ENCODE results near the gene SAP130.

The SAP130 gene

GRCh38 chr2:128024816-128025215, 3.0 kb downstream of the SAP130 start:
- no peak for DNase-seq

DNA sequence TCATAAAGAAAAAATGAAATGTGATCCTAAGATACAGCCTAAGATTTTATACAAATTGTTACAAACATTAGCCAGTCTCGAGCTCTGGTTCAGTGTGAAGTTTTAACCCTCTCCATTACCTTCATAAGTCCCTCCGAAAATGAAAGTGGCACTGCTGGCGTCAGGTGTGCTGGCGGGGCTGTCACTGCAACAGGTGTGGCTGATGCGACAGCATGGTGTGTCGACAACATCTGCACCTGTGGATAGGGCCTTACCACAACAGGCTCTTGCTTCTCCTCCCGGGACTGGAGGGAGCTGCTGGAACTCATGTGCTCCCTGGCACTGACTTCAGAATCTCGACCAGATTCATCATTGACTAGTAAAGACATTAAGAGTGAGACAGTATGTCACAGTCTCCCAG, 10.3 kb downstream of the SAP130 start:
- DNase-seq: no peak

GRCh38 chr2:128016620-128017019, 11.2 kb downstream of the SAP130 start:
- DNase-seq: no peak

DNA sequence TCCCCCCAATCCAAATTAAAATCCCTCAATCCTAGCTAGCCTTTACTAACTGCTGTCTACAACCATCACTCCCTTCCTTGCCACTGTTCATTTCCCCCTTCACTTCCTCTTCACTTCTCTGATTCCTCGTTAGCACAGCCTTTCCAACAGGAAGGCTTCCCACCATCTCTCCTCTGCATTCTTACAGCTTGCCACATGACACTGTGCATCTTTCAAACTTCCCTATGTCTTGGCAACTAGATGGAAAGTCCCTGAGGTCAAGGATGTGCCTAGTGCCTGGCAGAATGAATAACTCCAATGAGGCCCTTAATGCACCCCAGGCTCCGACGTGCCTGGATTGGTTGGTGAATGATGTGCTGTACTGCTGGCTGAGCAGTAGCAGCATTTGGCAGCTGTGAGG, 15.2 kb downstream of the SAP130 start:
- no peak for DNase-seq

- no peak for DNase-seq
Measured at GRCh38 chr2:128008074-128008672, 19.7 kb downstream of the SAP130 start.

GRCh38 chr2:128004509-128004908, 23.4 kb downstream of the SAP130 start:
- DNase-seq: no peak

- no peak for DNase-seq
Measured at GRCh38 chr2:128003463-128003862, 24.4 kb downstream of the SAP130 start.

GRCh38 chr2:127996160-127996559, 31.7 kb downstream of the SAP130 start:
- no peak for DNase-seq

GRCh38 chr2:127995725-127996124, 32.1 kb downstream of the SAP130 start:
- no peak for DNase-seq

GRCh38 chr2:127993659-127994058, 34.2 kb downstream of the SAP130 start:
- DNase-seq: no peak

- DNase-seq: no peak
Measured at GRCh38 chr2:127991742-127992141, 36.1 kb downstream of the SAP130 start.

DNA sequence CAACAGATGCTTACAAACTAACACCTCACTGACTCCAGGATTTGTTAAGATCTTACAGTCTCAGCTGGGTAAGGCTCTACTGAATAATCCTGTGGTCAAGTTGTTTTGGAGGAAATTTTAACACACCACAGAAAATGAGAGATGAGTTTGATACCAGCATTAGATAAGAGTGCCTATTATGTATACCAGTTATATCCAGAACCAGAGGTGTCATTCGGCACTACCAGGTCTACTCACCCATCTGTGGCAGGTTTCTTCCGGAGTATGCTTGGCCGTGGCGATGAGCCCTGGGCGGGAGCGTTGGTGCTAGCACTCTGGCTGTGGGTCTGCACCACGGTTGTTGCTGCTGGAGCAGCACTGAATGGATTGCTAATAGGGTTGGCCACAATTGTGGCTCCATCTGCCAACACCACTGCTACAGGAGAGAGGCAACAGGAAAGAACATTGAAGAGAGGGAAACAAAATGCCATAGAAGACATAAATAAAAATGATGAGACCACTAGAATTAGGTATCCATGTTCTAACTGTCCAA, 41.2 kb downstream of the SAP130 start:
- DNase-seq: no peak

GRCh38 chr2:127985735-127986134, 42.1 kb downstream of the SAP130 start:
- no peak for DNase-seq

DNA sequence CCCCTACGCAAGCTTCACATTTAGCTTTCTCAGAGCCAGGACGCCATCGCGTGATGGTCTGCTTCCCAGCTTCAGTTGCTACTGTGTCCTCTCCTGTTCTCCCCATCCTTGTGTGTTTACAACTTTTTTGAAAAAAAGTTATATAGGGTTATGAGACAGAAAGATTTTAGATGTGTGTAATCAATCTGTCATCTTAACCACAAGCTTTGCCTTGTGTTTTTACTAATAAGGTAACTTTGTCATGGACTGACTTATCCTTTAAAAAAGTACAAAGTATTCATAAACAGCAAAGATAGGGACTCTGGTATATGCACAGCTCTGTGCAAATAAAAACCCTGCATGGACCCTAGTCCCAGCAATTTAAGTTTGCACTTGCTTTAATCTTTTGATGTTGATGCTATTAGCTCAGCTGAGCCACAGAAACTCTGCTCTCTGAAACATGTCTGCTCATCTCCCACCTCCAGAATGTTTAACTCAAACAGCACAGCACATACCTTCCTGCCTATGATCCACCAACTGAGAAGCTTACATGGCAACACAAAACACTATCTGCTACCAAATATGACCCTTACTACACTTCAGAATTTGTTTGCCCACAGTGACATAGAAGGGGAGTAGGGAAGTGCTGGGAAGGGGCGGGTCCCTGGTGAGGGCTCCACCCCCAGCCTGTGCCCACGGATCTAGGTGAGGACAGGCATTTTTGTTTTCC, 42.7 kb downstream of the SAP130 start:
- no peak for DNase-seq

- DNase-seq: no peak
Measured at GRCh38 chr2:127984551-127984950, 43.3 kb downstream of the SAP130 start.

- no peak for DNase-seq
Measured at GRCh38 chr2:127969446-127969845, 58.4 kb downstream of the SAP130 start.

DNA sequence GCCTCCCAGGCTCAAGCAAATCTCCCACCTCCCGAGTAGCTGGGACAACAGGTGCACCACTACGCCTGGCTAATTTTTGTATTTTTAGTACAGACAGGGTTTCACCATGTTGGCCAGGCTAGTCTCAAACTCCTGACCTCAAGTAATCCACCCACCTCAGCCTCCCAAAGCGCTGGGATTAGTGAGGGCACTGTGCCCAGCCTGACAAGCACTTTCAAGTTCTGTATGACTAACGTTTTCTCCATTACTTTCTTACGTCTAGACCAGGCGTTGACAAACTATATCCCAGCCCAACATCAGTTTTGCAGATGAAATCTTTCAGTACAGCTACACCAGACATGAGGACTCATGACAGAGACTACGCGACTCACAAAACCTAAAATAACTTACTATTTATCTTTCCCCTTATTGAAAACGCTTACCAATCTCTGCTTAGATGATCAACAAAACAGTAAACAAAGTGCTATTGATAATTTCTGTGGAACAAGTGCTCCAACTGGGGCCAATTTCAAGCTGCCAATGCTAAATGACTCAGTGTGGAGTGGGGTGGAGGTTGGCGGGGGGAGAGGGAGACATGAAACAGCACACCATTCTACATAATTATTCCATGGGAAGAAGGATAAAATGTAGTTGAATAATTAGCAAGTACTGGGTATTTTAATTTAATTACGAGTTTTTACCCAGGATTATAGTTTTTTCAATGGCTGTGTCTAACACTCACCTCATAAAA, 59.1 kb downstream of the SAP130 start:
- DNase-seq: no peak

DNA sequence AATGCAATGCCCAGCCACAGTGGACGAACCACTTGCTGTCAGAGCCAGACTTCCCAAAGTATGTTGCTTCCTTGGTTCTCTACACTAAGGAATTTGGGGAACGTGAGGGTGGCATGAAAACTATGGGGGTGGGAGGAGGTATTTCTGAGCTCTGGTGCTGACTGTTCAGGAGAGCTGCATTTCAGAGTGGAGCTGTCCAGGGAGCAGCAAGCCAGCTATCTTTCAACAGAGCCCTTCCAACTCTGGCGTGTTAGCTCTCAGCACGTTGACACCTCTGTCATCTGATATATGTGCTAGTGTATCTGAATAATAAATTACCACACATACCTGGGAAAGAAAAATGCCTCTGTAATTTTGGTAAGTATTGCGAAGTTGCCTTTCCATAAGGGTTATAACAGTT, 66.1 kb downstream of the SAP130 start:
- no peak for DNase-seq

GRCh38 chr2:127957240-127957639, 70.6 kb downstream of the SAP130 start:
- DNase-seq: no peak

DNA sequence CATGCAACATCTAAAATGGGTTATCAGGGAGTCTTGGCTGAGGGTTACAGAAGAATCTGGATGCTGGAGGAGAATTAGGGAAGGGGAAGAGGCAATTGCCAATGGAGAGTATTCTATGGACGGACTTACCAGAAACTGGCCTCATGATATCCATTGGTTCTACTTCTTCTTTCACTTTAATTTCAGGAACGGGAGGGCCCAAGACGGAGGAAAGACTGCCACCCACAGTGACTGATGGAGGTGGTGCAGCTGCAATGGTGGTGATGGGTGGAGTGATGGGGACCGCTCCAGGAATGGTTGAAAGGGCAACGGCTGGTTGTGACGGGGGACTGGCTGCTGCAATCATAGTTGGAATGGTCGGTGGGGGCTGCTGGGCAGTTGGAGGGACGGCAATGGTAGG, 73.0 kb downstream of the SAP130 start:
- no peak for DNase-seq

DNA sequence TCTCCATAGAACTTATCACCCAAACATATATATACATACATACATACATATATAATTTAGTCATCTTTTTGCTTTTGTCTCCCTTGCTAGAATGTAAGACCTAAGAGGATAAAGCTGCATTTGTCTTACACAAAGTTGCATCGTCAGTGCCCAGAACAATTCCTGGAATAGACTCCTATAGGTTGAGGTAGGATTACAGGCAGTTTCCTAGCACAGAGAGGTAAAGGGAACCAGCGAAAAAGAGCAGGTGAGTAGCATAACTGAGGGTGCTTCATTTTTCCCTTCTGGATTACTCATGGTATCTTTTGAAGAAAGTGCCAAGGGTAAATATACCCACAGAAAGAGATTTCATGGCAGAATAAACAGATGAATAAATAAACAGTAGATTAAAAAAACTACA, 74.0 kb downstream of the SAP130 start:
- DNase-seq: no peak

DNA sequence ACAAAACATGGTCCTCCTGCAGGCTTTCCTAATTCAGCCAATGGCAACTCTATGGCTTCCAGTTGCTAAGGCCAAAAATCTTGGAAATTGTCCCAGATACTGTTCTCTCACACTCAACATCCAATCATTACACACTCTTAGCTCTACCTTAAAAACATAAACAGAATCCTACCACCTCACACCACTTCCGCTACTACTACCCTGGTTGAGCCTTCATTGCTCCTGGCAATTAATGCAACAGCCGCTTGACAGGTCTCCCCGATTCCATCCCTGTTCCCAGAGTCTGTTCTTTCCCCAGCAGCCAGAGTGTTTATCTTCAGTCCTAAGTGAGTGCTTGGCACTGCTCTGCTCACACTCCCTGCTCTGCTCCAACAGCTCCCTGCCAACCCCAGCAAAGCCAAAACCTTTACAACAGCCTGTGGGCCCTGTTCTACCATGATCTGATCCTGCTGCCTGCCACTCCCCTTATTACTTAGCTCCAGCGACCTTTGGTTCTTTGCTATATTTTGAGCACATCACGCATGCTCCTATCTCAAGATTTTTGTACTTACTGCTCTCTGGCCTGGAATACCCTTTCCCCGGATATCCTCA, 74.6 kb downstream of the SAP130 start:
- DNase-seq: no peak

DNA sequence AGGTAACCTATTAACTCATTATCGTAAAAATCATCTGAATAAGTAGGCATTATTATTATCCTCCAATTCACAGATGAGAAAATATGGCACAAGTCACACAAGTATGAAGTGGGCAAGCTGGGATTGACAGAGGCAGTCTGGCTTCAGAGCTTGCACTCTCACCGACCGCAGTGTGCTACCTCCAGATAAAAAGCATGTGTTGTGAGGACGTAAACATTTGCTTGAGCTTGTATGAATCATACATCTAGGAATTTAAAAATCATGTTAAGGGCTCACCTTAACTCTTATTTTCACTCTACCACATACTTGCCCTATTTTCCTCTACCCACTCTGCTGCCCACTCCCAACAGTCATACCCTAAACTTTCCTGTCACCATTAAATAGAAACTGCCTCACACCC, 76.8 kb downstream of the SAP130 start:
- DNase-seq: no peak

GRCh38 chr2:127950264-127950663, 77.6 kb downstream of the SAP130 start:
- DNase-seq: no peak

Data from CD4-positive, alpha-beta T cell treated with Interleukin-1 beta for 1 hour (primary cell).